H1 (cell line): ENCODE measurements around the gene PLPPR4. TPM values are rescaled to one million over a fixed set of nuclear protein-coding genes. Genes with fewer than 3 reads are reported as not detected.

Source experiments
- CTCF ChIA-PET: fragments of 300-600 bp; sonication (Branson Sonifier 250); formaldehyde crosslinking; loops from one replicate; lab custom pipeline; 2021; ENCODE audit not compliant: partially characterized antibody; lab: Charles Lee
- POLR2A ChIA-PET: fragments of 300-600 bp; sonication (Branson Sonifier 250); formaldehyde crosslinking; loops from one replicate; lab custom pipeline; 2021; ENCODE audit warnings: inconsistent platforms; ENCODE audit not compliant: partially characterized antibody; lab: Charles Lee
- DNase-seq, 2 experiments: peaks; one replicate each; pipeline versions ENCODE4 v3.0.0 to v3.0.0-alpha.2; 2010 to 2022; ENCODE audit warnings: low spot score in 2 of 2, low read depth in 1 of 2, mixed read lengths in 1 of 2
- FAIRE-seq: peaks from 2 replicates; lab custom pipeline; 2011; peaks lifted over from hg19 to GRCh38; lab: Jason Lieb, UNC
- H2AFZ ChIP-seq: 2 replicates; pipeline ENCODE4 v1.8.1; 2012; ENCODE audit warnings: low read length, inconsistent platforms
- H2AK5ac ChIP-seq: 2 replicates; pipeline ENCODE4 v1.6.1; 2013; ENCODE audit warnings: low read depth, low read length
- H2BK120ac ChIP-seq: replicated peaks from 2 replicates; pipeline ENCODE3; 2013; ENCODE audit warnings: low read depth, low read length, inconsistent platforms
- H2BK12ac ChIP-seq: 2 replicates; pipeline ENCODE4 v1.6.1; 2013; ENCODE audit warnings: low read depth, low read length
- H2BK15ac ChIP-seq: 2 replicates; pipeline ENCODE4 v1.6.1; 2013; ENCODE audit warnings: low read length
- H2BK20ac ChIP-seq: 2 replicates; pipeline ENCODE4 v1.6.1; 2013; ENCODE audit warnings: low read length
- H2BK5ac ChIP-seq: 2 replicates; pipeline ENCODE4 v1.6.1; 2013; ENCODE audit warnings: low read depth, low read length
- H3K14ac ChIP-seq: 2 replicates; pipeline ENCODE4 v1.6.1; 2013; ENCODE audit warnings: inconsistent platforms; ENCODE audit not compliant: insufficient read length
- H3K18ac ChIP-seq: 2 replicates; pipeline ENCODE4 v1.6.1; 2013; ENCODE audit warnings: low read length; ENCODE audit errors: extremely low read depth
- H3K23ac ChIP-seq: 2 replicates; pipeline ENCODE4 v1.6.1; 2013; ENCODE audit warnings: inconsistent platforms; ENCODE audit not compliant: insufficient read length
- H3K23me2 ChIP-seq: 2 replicates; pipeline ENCODE4 v1.6.1; 2013; ENCODE audit warnings: low read depth, low read length
- H3K27ac ChIP-seq: 2 replicates; pipeline ENCODE4 v1.6.1; 2011; ENCODE audit warnings: low read depth, low read length, inconsistent platforms
- H3K27me3 ChIP-seq, 4 experiments: replicated peaks in 1 of 4; 1 replicate in 1 of 4; 2 replicates in 3 of 4; pipeline versions ENCODE4 v1.6.1 to v1.8.1; 2011 to 2013; ENCODE audit warnings: low read length in 3 of 4, mild to moderate bottlenecking in 3 of 4, inconsistent platforms in 2 of 4, mixed read lengths in 2 of 4, moderate library complexity in 1 of 4; ENCODE audit not compliant: control insufficient read depth in 3 of 4, insufficient read depth in 3 of 4; ENCODE audit errors: extremely low read depth in 1 of 4
- H3K36me3 ChIP-seq, 4 experiments: 2 replicates each; pipeline versions ENCODE4 v1.6.1 to v1.8.1; 2011 to 2013; ENCODE audit warnings: mild to moderate bottlenecking in 4 of 4, low read length in 3 of 4, moderate library complexity in 2 of 4, control low read depth in 1 of 4, inconsistent platforms in 1 of 4; ENCODE audit not compliant: insufficient read depth in 4 of 4, control insufficient read depth in 2 of 4
- H3K4ac ChIP-seq: replicated peaks from 2 replicates; pipeline ENCODE3; 2013; ENCODE audit warnings: low read length, low read depth, mixed read lengths, inconsistent platforms; ENCODE audit not compliant: insufficient read length
- H3K4me1 ChIP-seq, 4 experiments: replicated peaks in 1 of 4; 1 replicate in 1 of 4; 2 replicates in 3 of 4; pipeline versions ENCODE4 v1.6.1 to v1.8.1; 2011 to 2013; ENCODE audit warnings: low read length in 3 of 4, inconsistent platforms in 2 of 4, mixed read lengths in 1 of 4; ENCODE audit not compliant: insufficient read depth in 4 of 4, control insufficient read depth in 3 of 4
- H3K4me2 ChIP-seq, 2 experiments: 2 replicates each; pipeline versions ENCODE4 v1.6.1 to v1.8.1; 2011 to 2013; ENCODE audit warnings: low read depth in 2 of 2, low read length in 2 of 2, control low read depth in 1 of 2, inconsistent platforms in 1 of 2, mild to moderate bottlenecking in 1 of 2; ENCODE audit not compliant: insufficient read depth in 1 of 2
- H3K4me3 ChIP-seq, 4 experiments: fragments of 200-600, 300-600 bp in 1 of 4; sonication (generic), shearing (Covaris generic), sonication (Bioruptor Twin) in 1 of 4; 2 replicates each; pipeline versions ENCODE4 v1.5.1 to v1.8.1; 2011 to 2016; ENCODE audit warnings: low read length in 4 of 4, low read depth in 3 of 4, control low read depth in 2 of 4, inconsistent platforms in 2 of 4, mild to moderate bottlenecking in 2 of 4, mixed read lengths in 1 of 4, moderate library complexity in 1 of 4; ENCODE audit not compliant: insufficient read depth in 2 of 4; ENCODE audit errors: extremely low read depth in 1 of 4
- H3K56ac ChIP-seq: replicated peaks from 2 replicates; pipeline ENCODE3; 2013; ENCODE audit warnings: low read depth, mild to moderate bottlenecking, mixed read lengths, low read length, inconsistent platforms; ENCODE audit not compliant: insufficient read length
- H3K79me1 ChIP-seq: 2 replicates; pipeline ENCODE4 v1.6.1; 2013; ENCODE audit warnings: low read depth, low read length, control low read depth
- H3K79me2 ChIP-seq, 2 experiments: 2 replicates each; pipeline versions ENCODE4 v1.6.1 to v1.8.1; 2012 to 2013; ENCODE audit warnings: low read length in 2 of 2, mild to moderate bottlenecking in 2 of 2, inconsistent platforms in 1 of 2; ENCODE audit not compliant: insufficient read depth in 2 of 2, control insufficient read depth in 1 of 2
- H3K9ac ChIP-seq, 4 experiments: replicated peaks in 1 of 4; 1 replicate in 1 of 4; 2 replicates in 3 of 4; pipeline versions ENCODE4 v1.6.1 to v1.8.1; 2011 to 2013; ENCODE audit warnings: low read depth in 3 of 4, low read length in 3 of 4, control low read depth in 2 of 4, mild to moderate bottlenecking in 2 of 4, moderate library complexity in 2 of 4, inconsistent platforms in 1 of 4; ENCODE audit errors: extremely low read depth in 1 of 4
- H3K9me3 ChIP-seq, 2 experiments: 2 replicates each; pipeline versions ENCODE4 v1.6.1 to v1.8.1; 2012 to 2013; ENCODE audit warnings: mild to moderate bottlenecking in 2 of 2, moderate library complexity in 2 of 2, control low read depth in 1 of 2, inconsistent platforms in 1 of 2, low read depth in 1 of 2, low read length in 1 of 2, mixed read lengths in 1 of 2; ENCODE audit not compliant: insufficient read depth in 2 of 2
- H4K20me1 ChIP-seq, 2 experiments: replicated peaks in 1 of 2; 2 replicates each; pipeline versions ENCODE3 to v1.8.1; 2011 to 2013; ENCODE audit warnings: inconsistent platforms in 2 of 2, low read length in 2 of 2, mild to moderate bottlenecking in 1 of 2; ENCODE audit not compliant: insufficient read depth in 2 of 2, control insufficient read depth in 1 of 2
- H4K5ac ChIP-seq: 2 replicates; pipeline ENCODE4 v1.6.1; 2013; ENCODE audit warnings: low read length, low read depth, mixed read lengths, inconsistent platforms; ENCODE audit not compliant: insufficient read length
- H4K8ac ChIP-seq: 2 replicates; pipeline ENCODE4 v1.8.0; 2013; ENCODE audit warnings: mild to moderate bottlenecking, moderate library complexity, low read length, inconsistent platforms; ENCODE audit not compliant: insufficient read depth; ENCODE audit errors: extremely low read depth
- H4K91ac ChIP-seq: replicated peaks from 2 replicates; pipeline ENCODE3; 2013; ENCODE audit warnings: low read length, mixed read lengths, inconsistent platforms; ENCODE audit not compliant: insufficient read length
- CBX8 ChIP-seq: fragments of 300-800, 300-1000 bp; sonication (generic); IDR thresholded peaks from 2 replicates; pipeline ENCODE4 v1.7.1; 2016; ENCODE audit warnings: low read depth, low read length, borderline replicate concordance
- E2F6 ChIP-seq: IDR thresholded peaks from 2 replicates; pipeline ENCODE4 v1.6.1; 2012; ENCODE audit warnings: inconsistent platforms
- GTF2F1 ChIP-seq: IDR thresholded peaks from 2 replicates; pipeline ENCODE4 v1.6.1; 2012; ENCODE audit warnings: low read depth, low read length, improper control_type of control experiment, borderline replicate concordance
- HDAC2 ChIP-seq, 2 experiments: fragments of 300-600 bp in 1 of 2; sonication (generic) in 1 of 2; IDR thresholded peaks; 2 replicates each; pipeline ENCODE4 v1.6.1; 2011 to 2012; ENCODE audit warnings: low read depth in 2 of 2, low read length in 2 of 2, mild to moderate bottlenecking in 2 of 2, moderate library complexity in 2 of 2, borderline replicate concordance in 1 of 2, inconsistent platforms in 1 of 2
- RAD21 ChIP-seq, 2 experiments: IDR thresholded peaks in 1 of 2; conservative IDR thresholded peaks in 1 of 2; 2 replicates each; pipeline ENCODE4 v1.6.1; 2011; ENCODE audit warnings: low read depth in 2 of 2, low read length in 2 of 2, improper control_type of control experiment in 1 of 2, inconsistent platforms in 1 of 2, mild to moderate bottlenecking in 1 of 2, moderate library complexity in 1 of 2
- RNF2 ChIP-seq: fragments of 200-900, 300-1000 bp; sonication (generic); IDR thresholded peaks from 2 replicates; pipeline ENCODE4 v1.7.1; 2016; ENCODE audit warnings: borderline replicate concordance, low read depth, mild to moderate bottlenecking, antibody characterized with exemption, low read length; ENCODE audit not compliant: poor library complexity, severe bottlenecking; ENCODE audit errors: missing control alignments
- SRF ChIP-seq: IDR thresholded peaks from 2 replicates; pipeline ENCODE4 v1.6.1; 2011; ENCODE audit warnings: mild to moderate bottlenecking, low read depth, low read length, moderate library complexity
- TAF7 ChIP-seq: optimal IDR thresholded peaks from 2 replicates; pipeline ENCODE3; 2011; ENCODE audit warnings: low read depth, mild to moderate bottlenecking, inconsistent platforms, low read length, moderate library complexity, borderline replicate concordance
- TCF12 ChIP-seq: IDR thresholded peaks from 2 replicates; pipeline ENCODE4 v1.6.1; 2011; ENCODE audit warnings: low read depth, mild to moderate bottlenecking, low read length
- WGBS, 2 experiments: shearing (Covaris generic) in 1 of 2; methylation state at CpG; one replicate each; pipeline versions ENCODE4 v1.1.6 to v1.1.7; 2013 to 2015; ENCODE audit warnings: low lambda C conversion rate in 2 of 2, mixed read lengths in 2 of 2, inconsistent platforms in 1 of 2, low coverage in 1 of 2, missing lambda C conversion rate in 1 of 2; ENCODE audit not compliant: insufficient replicate concordance in 2 of 2, insufficient coverage in 1 of 2, insufficient read length in 1 of 2; ENCODE audit errors: extremely low coverage in 1 of 2, missing lambda C conversion rate in 1 of 2; 5-methylcytosine and 5-hydroxymethylcytosine counted together
- polyA plus RNA-seq, 7 experiments: library from polyadenylated mRNA; depleted of rRNA in 3 of 7; stranded (reverse) in 5 of 7; unstranded in 2 of 7; fragments of >200 nt in 5 of 7; fragments of 200-250 nt in 2 of 7; gene quantifications; 1 replicate in 5 of 7; 2 replicates in 1 of 7; 4 replicates in 1 of 7; pipeline versions ENCODE4 v1.2.1 to v1.2.3, GENCODE V29; 2011 to 2013; ENCODE audit warnings: missing spikeins in 2 of 7, mixed read lengths in 2 of 7
- total RNA-seq: library from RNA; stranded (reverse); fragmentation: NEBNext Ultra II Directional; extraction: Animal tissue kit (Norgen Biotek cat#: 25700); gene quantifications from 2 replicates; pipeline ENCODE4 v1.2.1, GENCODE V29; 2021
- TF ChIP-seq, protein P1 (sequence below): IDR thresholded peaks from 2 replicates; pipeline ENCODE4 v1.6.1; 2012; ENCODE audit warnings: low read length, inconsistent platforms

The PLPPR4 gene
- total and polyA plus RNA-seq, 2 of the 8 experiments (the other 6 are each of a cell fraction or from before 2014, with no cell fraction given), result 0.74 to 2.2 TPM

- DNase-seq (no peak), FAIRE-seq (no peak)
- Histone ChIP-seq H2BK12ac (no peak overlapping the region), H3K9me3 (no peaks in the 10 kb centered on the region), H3K23me2 (peaks cover 11% of the 10 kb centered on the region), H3K23ac (no peak overlapping the region), H3K79me2 (no peaks in the 10 kb centered on the region), H3K4me3 (peak overlapping the region in 3 of 4 experiments; percentile 60 to 67 (median 63); a peak in 5 of 8 replicates), H4K91ac (no peak overlapping the region), H2BK120ac (no peak overlapping the region), H3K14ac (no peak overlapping the region), H3K56ac (no peak overlapping the region), H3K4me1 (no peaks in the 10 kb centered on the region; a peak in 2 of 7 replicates), H3K27ac (no peak overlapping the region), H2BK5ac (no peak overlapping the region), H4K8ac (no peak overlapping the region), H3K27me3 (peaks cover 3 to 16% (median 11%) of the 10 kb centered on the region in 4 experiments), H3K9ac (no peak overlapping the region), H3K18ac (no peak overlapping the region), H2AFZ (no peak overlapping the region), H4K5ac (no peak overlapping the region), H2BK15ac (no peak overlapping the region), H3K36me3 (no peaks in the 10 kb centered on the region), H4K20me1 (no peaks in the 10 kb centered on the region), H3K4me2 (peak overlapping the region; percentile 78 to 93), H3K4ac (no peak overlapping the region), H3K79me1 (no peaks in the 10 kb centered on the region), H2AK5ac (no peak overlapping the region), H2BK20ac (no peak overlapping the region)
- WGBS, 2 experiments, result 84% methylated on average over 3 of the region's 3 CpGs; no CpG with 5 or more reads in 1 of the 2 experiments
- CTCF ChIA-PET, result no interaction called here
- POLR2A ChIA-PET, result no interaction called here
- TF ChIP-seq RNF2 (no peak), E2F6 (no peak), TCF12 (no peak), SRF (no peak), HDAC2 (IDR thresholded peaks at IDR 0.05; ENCODE audit: borderline replicate concordance in 1 of 2, low read depth in 2 of 2, low read length in 2 of 2) (no peak), CBX8 (no peak), GTF2F1 (no peak), TAF7 (no peak), RAD21 (IDR thresholded peaks at IDR 0.05 in 1 of 2, conservative IDR thresholded peaks at IDR 0.05 in 1 of 2; ENCODE audit: low read depth in 2 of 2, low read length in 2 of 2) (no peak)
- TF ChIP-seq, protein P1, sequence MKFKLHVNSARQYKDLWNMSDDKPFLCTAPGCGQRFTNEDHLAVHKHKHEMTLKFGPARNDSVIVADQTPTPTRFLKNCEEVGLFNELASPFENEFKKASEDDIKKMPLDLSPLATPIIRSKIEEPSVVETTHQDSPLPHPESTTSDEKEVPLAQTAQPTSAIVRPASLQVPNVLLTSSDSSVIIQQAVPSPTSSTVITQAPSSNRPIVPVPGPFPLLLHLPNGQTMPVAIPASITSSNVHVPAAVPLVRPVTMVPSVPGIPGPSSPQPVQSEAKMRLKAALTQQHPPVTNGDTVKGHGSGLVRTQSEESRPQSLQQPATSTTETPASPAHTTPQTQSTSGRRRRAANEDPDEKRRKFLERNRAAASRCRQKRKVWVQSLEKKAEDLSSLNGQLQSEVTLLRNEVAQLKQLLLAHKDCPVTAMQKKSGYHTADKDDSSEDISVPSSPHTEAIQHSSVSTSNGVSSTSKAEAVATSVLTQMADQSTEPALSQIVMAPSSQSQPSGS, result no peak
Observed at GRCh38 chr1:99265124-99265523, 832 bp downstream of the PLPPR4 start.
